Anterior cingulate cortex (tissue), 58 donors: Measurements from ENCODE around the gene ALDOA.

Experiments used
- DNase-seq, 58 donors: peaks; one replicate each; lab custom pipeline; 2025; lab: John Stamatoyannopoulos, UW

Gene ALDOA

GRCh38 chr16:30067584-30067916 lies 2.0 kb downstream of the ALDOA start:
- DNase-seq = no peak

GRCh38 chr16:30068333-30068732 lies 2.8 kb downstream of the ALDOA start:
- no peak for DNase-seq

- DNase-seq = peak in 3 of 58 donors; percentile 15 to 30 (median 22)
Observed at GRCh38 chr16:30068750-30069610, 3.4 kb downstream of the ALDOA start.

GRCh38 chr16:30069611-30070462 lies 4.3 kb downstream of the ALDOA start:
- peak in 20 of 58 donors; percentile 6 to 53 (median 32) for DNase-seq

DNA sequence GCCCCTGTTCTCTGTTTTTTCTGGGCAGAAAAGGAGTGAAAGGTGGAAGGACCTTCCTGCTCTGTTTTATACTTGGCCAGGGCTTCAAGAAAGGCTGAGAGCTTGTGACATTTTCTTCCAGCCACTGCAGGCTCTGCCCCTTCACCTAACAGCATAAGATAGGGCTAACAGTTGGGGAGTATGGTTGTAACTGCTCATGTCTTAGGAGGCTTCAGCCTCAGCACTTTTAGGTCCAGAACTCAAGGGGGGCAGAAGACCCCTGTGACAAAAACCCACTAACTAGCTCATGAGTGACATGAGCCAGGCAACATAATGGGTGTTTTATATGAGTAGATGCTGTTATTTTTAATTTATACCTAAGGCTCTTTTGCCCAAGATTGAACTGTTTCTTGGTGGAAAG lies 4.9 kb downstream of the ALDOA start:
- DNase-seq = no peak

DNA sequence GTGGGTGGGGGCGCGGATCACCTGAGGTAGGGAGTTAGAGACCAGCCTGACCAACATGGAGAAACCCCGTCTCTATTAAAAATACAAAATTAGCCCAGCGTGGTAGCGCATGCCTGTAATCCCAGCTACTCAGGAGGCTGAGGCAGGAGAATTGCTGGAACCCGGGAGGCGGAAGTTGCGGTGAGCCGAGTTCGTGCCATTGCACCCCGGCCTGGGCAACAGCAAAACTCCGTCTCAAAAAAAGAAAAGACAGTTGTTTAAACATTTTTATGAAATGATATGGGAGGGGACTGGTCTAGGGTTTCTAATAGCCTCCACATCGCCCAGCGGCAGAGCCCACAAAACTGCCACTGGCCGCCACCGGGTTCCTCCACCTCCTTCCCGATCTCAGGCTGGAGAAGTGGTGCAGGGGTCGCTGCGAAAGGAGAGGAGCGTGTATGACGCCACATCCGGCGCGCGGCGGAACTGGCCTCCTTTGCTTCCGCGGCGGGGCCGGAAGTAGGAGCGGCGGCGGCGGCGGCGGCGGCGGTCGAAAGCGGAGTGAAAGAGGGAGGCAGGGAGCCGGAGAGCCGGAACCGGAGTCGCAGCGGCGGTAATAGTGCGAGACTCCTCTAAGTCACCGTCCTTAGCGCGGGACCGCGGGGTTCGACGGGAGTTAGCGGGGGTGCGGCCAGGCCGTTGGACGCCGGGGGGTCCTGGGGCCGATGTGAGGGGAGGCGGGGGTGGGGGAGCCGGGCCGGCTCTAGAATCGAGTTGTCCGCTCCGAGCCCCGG lies 10.1 kb downstream of the ALDOA start, which contains the start of gene PPP4C:
TSS of gene PPP4C (plus strand) at position 492 of the 773 bp plus-strand sequence. CDS start 384 bp downstream, outside the sequence.
- DNase-seq = peak in 56 of 58 donors; percentile 28 to 93 (median 80)

- no peak for DNase-seq
Observed at GRCh38 chr16:30076276-30076791, 10.8 kb downstream of the ALDOA start.

DNA sequence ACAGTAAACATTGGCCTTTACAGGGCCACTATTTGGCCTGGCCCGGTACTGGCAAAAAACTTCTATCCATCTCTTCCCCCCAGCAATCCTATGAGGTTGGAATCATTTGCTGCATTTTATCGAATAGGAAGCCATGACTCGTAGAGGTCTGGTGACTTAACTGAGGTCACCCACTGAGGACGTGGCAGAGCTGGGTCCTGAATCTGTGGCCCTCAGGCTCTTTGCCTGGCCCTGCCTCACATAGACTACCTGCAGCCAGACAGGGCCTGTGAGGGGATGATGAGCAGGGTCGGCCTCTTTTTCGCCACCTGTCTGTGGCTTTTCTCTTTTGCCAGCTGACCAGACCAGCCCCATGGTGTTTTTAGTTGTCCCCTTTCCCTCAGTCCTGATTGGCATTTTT lies 12.1 kb downstream of the ALDOA start:
- DNase-seq = no peak

GRCh38 chr16:30078744-30079143 lies 13.2 kb downstream of the ALDOA start:
- DNase-seq = no peak

DNA sequence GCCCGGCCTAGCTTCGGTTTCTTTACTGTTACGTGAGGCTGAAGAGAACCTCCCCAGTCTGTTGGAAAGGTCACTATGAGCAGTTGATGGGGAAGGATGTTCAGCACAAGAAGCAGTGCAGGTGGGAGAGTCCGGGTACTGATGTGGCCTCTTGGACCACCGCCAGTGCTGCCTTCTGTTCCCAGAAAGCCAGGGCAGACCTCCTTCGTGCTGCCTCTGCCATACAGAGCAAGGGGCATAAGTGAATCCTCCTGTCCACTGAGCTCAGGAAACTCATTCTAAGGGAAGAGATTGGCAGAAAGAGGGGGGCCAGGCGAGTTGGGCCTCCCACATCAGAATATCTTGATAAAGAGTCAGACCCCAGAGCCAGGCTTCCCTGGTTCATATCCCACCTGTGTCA lies 13.9 kb downstream of the ALDOA start:
- DNase-seq = no peak

DNA sequence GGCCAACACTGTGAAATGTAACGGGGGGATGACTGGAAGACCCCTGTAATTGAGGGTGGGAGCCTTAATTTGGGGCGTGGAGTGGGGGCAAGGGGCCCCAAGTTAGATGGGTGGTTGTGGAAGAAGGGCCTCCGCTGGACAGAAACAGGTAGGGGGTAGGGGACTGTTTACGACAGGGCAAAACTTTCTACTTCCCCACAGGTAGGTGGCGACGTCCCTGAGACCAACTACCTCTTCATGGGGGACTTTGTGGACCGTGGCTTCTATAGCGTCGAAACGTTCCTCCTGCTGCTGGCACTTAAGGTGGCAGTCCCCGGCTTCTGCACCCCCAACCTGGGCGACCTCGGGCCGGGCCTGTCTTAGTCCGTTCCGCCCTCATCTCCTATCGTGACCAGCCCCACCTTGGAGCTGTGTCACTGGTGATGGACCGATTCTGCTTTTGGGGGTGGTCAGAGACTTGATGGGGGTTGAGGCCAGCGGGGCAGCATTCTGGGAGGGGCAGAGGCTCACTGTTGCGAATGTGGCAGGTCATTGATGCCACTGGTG lies 17.1 kb downstream of the ALDOA start:
- DNase-seq = no peak

- DNase-seq = no peak
Observed at GRCh38 chr16:30083216-30084055, 17.9 kb downstream of the ALDOA start.

GRCh38 chr16:30084096-30084815 lies 18.7 kb downstream of the ALDOA start:
- no peak for DNase-seq

GRCh38 chr16:30084816-30085159 lies 19.2 kb downstream of the ALDOA start:
- no peak for DNase-seq

DNA sequence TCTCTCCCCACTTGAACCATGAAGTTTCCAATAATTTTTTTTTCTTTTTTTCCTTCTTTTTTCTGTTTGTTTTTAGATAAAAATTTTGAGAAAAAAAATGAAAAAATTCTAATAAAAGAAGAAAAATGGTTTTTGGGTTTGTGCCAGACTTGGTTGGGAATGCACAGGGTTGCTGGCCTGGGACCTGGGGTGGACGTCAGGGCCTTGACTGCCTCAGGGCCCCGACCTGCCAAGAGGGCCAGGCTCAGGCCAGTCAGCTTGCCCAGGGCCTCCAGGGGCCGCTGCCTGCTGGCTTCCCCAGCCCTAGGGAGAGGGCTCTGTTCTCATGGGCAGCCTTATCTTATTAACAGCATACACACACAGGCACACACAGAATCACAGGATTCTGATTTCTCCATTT lies 19.7 kb downstream of the ALDOA start:
- no peak for DNase-seq

DNA sequence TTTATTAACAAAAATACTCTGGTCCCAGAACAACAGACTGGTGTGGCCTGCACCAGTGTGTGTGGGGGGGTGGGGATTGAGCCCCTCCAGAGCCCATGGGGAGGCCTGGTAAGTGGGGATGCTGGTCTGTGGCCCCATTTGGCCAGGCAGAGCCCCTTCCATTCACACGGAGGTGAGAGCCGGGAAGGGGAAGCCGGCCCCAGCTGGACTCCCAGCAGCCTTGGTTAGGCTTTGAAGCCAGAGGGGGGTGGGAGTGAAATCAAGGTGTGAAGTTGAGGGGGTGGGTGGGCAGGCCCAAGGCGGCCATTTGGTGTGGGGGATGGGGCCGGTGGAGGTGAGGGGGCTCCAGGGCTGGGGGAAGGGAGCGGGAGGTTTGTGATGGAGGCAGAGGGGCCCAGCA lies 20.3 kb downstream of the ALDOA start:
- no peak for DNase-seq

GRCh38 chr16:30086291-30087140 lies 21.0 kb downstream of the ALDOA start:
- no peak for DNase-seq
